H1 (cell line): ENCODE data around the gene TGM2. TPM values are rescaled to one million over a fixed set of nuclear protein-coding genes. Genes with fewer than 3 reads are reported as not detected.

ENCODE experiments used
- CHD7 ChIP-seq: fragments of 300-600 bp; sonication (generic); IDR thresholded peaks from 2 replicates; pipeline ENCODE4 v1.7.1; 2012; ENCODE audit warnings: low read length, moderate library complexity, mild to moderate bottlenecking, inconsistent platforms; ENCODE audit not compliant: insufficient replicate concordance
- E2F6 ChIP-seq: IDR thresholded peaks from 2 replicates; pipeline ENCODE4 v1.6.1; 2012; ENCODE audit warnings: inconsistent platforms
- polyA plus RNA-seq, 7 experiments: library from polyadenylated mRNA; depleted of rRNA in 3 of 7; stranded (reverse) in 5 of 7; unstranded in 2 of 7; fragments of >200 nt in 5 of 7; fragments of 200-250 nt in 2 of 7; gene quantifications; 1 replicate in 5 of 7; 2 replicates in 1 of 7; 4 replicates in 1 of 7; pipeline versions ENCODE4 v1.2.1 to v1.2.3, GENCODE V29; 2011 to 2013; ENCODE audit warnings: missing spikeins in 2 of 7, mixed read lengths in 2 of 7
- total RNA-seq: library from RNA; stranded (reverse); fragmentation: NEBNext Ultra II Directional; extraction: Animal tissue kit (Norgen Biotek cat#: 25700); gene quantifications from 2 replicates; pipeline ENCODE4 v1.2.1, GENCODE V29; 2021

TGM2 gene
- total and polyA plus RNA-seq, 2 of the 8 experiments (the other 6 are each of a cell fraction or from before 2014, with no cell fraction given): 0.86 to 1.0 TPM

GRCh38 chr20:38161412-38161774, 3.7 kb downstream of the TGM2 start (continued):
- TF ChIP-seq E2F6 (no peak), CHD7 (no peak)
